RPMI7951 (cell line): Measurements from ENCODE around the gene TMEM184B. TPM values are rescaled to one million over a fixed set of nuclear protein-coding genes. Genes with fewer than 3 reads are reported as not detected.
"Not testable (repeated sequence)": the region's sequence is repeated elsewhere in the genome, so short reads cannot be mapped to it uniquely, and the experiment has no call there.

Source experiments
- DNase-seq: peaks from one replicate; pipeline ENCODE4 v3.0.0-alpha.2; 2012; ENCODE audit warnings: low read depth
- total RNA-seq: library from RNA; depleted of rRNA; stranded (reverse); fragments of >200 nt; shearing (Covaris generic); gene quantifications from 2 replicates; pipeline ENCODE4 v1.2.3, GENCODE V29; 2014; rRNA removed

The TMEM184B gene
- total RNA-seq, 1 experiment from 2014 or later = 33.0 TPM

GRCh38 chr22:38181453-38182200 lies 91.2 kb downstream of the TMEM184B start, which contains the start of gene PLA2G6:
Gene PLA2G6, minus strand, starts transcription at chr22:38181830. Its CDS starts 12,404 bp downstream, at chr22:38169426.
- DNase-seq = peak; percentile 96

DNA sequence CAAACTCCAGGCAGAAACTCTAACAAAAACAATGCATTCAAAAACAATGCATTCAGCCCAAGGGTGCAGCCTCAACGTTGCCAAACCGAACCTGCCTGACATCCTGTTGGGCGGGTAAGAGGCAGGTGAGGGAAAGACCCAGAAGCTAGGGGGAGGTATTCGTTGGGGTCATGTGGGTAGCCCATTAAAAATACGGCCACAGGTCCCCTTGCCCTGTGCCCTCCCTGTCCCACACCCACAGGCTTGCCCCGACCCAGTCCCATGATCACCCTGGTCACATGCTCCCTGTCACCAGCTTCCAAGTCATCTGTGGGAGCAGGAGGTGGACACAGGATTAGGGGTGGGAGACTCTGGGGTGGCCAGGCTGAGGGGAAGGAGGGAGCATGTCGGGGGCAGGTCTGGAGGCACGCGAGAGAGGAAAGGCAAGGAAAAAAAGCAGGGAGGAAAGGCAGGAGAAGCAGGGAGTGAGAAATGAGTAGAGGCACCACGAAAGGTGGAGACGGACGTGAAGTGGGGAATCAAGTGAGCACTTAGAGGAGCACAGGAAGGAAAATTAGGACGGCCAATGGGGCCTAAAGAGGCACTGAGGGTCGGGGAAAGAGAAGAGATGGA lies 91.9 kb downstream of the TMEM184B start:
- no peak for DNase-seq

GRCh38 chr22:38178605-38178937 lies 94.2 kb downstream of the TMEM184B start:
- not testable (repeated sequence) for DNase-seq

- peak; percentile 96 for DNase-seq
Observed at GRCh38 chr22:38177926-38178604, 94.7 kb downstream of the TMEM184B start.

GRCh38 chr22:38177571-38177925 lies 95.3 kb downstream of the TMEM184B start:
- DNase-seq = not testable (repeated sequence)

GRCh38 chr22:38177044-38177443 lies 95.8 kb downstream of the TMEM184B start:
- no peak for DNase-seq

DNA sequence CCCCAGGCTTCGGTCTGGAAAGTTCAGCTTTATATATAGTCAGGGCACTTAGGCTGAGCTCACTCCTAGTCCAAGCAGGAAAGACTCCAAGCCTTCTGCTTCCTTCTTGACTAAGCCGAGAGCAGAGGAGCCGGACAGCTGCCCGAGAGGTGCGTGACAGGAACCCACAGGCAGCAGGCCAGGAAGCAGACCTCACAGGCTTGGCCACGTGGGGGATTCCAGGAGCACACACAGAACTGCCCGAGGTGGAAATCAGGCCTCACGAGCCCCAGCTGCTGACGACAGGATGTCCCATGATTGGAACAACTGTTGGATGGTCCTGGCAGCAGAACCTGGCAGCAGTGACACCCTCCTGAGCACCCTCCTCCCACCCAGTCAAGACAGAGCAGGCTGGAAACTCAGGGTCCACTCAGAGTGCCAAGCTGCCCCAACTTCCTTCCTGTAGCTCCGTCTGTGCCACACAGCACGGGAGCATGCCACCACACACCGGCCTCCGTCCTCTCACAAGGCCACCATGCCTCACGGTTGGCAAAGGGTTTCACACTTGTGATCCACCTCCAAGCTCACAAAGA lies 96.6 kb downstream of the TMEM184B start:
- peak; percentile 99 for DNase-seq

DNA sequence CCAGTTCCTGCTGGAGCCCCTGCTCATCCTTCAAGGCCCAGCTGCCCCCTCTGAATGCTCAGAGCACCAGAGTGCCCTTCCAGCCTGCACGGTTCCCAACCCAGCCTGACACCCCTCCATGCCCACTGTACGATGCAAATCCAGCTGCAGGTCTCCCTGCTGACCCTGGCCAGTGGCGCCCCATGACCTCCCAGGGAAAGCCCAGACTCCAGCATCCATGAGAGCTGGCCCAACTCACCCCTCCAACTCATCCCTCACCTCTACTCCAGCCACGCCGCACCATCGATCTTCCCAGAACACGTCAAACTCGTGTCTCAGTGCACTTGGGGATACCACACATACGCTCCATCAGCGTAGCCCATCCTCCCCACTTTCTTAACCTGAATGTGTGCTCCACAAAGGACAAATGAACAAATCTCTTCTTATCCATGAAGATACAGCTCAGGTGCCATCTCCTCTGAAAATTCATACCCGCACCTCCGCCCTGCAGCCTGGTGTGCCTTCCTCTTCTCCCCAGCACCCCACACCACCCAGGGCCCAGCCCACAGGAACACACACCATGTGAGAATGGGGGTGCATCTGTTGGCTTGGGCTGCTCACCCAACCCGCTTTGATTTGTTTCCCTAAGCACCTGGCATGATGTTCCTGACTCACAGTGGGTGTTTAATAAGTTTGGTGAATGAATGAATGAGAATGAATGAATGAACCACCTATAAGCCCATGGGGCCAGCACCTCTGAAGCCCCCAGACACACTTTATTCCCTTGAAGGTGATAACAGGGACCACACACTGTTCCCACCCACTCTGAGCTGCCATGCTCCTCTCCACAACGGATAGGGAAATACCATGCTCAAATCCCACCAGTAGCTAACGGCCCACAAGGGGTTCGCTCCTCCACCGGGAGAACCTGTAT lies 97.3 kb downstream of the TMEM184B start:
- DNase-seq = no peak

- no peak for DNase-seq
Observed at GRCh38 chr22:38174626-38175025, 98.2 kb downstream of the TMEM184B start.

- no peak for DNase-seq
Observed at GRCh38 chr22:38173641-38173906, 99.2 kb downstream of the TMEM184B start.

- DNase-seq = peak; percentile 74
Observed at GRCh38 chr22:38172832-38173640, 99.8 kb downstream of the TMEM184B start.

- peak; percentile 65 for DNase-seq
Observed at GRCh38 chr22:38171927-38172831, 100.6 kb downstream of the TMEM184B start.

GRCh38 chr22:38170469-38170868 lies 102.3 kb downstream of the TMEM184B start:
- no peak for DNase-seq

Other genes starting within 250 kb of the TMEM184B start
- gene PICK1, start 215.6 kb downstream of the TMEM184B start, total RNA-seq = 6.5 and 12.7 TPM in 2 replicates
- not detected in 2 replicates for gene SLC16A8, start 188.8 kb downstream of the TMEM184B start, total RNA-seq
- gene BAIAP2L2, start 162.3 kb downstream of the TMEM184B start, total RNA-seq = 5.0 and 9.7 TPM in 2 replicates
- gene PLA2G6, start 91.2 kb downstream of the TMEM184B start, total RNA-seq = 3.7 and 6.8 TPM in 2 replicates
- 6.4 and 9.1 TPM in 2 replicates for gene MAFF, start 71.0 kb downstream of the TMEM184B start, total RNA-seq
- 68.1 and 82.1 TPM in 2 replicates for gene CSNK1E, start 44.4 kb upstream of the TMEM184B start, total RNA-seq
- under 0.01 TPM in 1 of 2 replicates, not detected in the other for gene KCNJ4, start 182.2 kb upstream of the TMEM184B start, total RNA-seq
- gene KDELR3, start 195.1 kb upstream of the TMEM184B start, total RNA-seq = 75.3 and 82.1 TPM in 2 replicates
- 354 and 483 TPM in 2 replicates for gene DDX17, start 233.3 kb upstream of the TMEM184B start, total RNA-seq